ENCODE data around the gene PHYHD1.

The PHYHD1 gene

GRCh38 chr9:128917151-128917849, 3.5 kb upstream of the PHYHD1 start:
- no peaks in the 10 kb centered on the region for H3K9me3 ChIP-seq (replicated peaks; ENCODE audit: insufficient read depth, low read length)
- H3K9me2 ChIP-seq (replicated peaks; ENCODE audit: insufficient read depth, low read length), result no peaks in the 10 kb centered on the region
- H3K27ac ChIP-seq (ENCODE audit: low read length), result no peak overlapping the region
- no peaks in the 10 kb centered on the region for H3K36me3 ChIP-seq (replicated peaks; ENCODE audit: insufficient read depth, low read length)
- no peaks in the 10 kb centered on the region for H3K27me3 ChIP-seq (replicated peaks; ENCODE audit: insufficient read depth, low read length)
- H3K9ac ChIP-seq (ENCODE audit: low read length), result no peak overlapping the region
- H2AFZ ChIP-seq (ENCODE audit: low read length), result no peak overlapping the region
- DNase-seq, result no peak
- H3K4me1 ChIP-seq (ENCODE audit: low read length), result no peaks in the 10 kb centered on the region
- no peaks in the 10 kb centered on the region for H4K20me1 ChIP-seq (ENCODE audit: insufficient read depth, low read length)
- no peak for TF ChIP-seq EZH2phosphoT487 (IDR thresholded peaks at IDR 0.05; ENCODE audit: low read length)
- no peak for TF ChIP-seq EZH2 (optimal IDR thresholded peaks at IDR 0.05; ENCODE audit: low read depth, low read length)
- TF ChIP-seq, protein P1, sequence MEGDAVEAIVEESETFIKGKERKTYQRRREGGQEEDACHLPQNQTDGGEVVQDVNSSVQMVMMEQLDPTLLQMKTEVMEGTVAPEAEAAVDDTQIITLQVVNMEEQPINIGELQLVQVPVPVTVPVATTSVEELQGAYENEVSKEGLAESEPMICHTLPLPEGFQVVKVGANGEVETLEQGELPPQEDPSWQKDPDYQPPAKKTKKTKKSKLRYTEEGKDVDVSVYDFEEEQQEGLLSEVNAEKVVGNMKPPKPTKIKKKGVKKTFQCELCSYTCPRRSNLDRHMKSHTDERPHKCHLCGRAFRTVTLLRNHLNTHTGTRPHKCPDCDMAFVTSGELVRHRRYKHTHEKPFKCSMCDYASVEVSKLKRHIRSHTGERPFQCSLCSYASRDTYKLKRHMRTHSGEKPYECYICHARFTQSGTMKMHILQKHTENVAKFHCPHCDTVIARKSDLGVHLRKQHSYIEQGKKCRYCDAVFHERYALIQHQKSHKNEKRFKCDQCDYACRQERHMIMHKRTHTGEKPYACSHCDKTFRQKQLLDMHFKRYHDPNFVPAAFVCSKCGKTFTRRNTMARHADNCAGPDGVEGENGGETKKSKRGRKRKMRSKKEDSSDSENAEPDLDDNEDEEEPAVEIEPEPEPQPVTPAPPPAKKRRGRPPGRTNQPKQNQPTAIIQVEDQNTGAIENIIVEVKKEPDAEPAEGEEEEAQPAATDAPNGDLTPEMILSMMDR (IDR thresholded peaks at IDR 0.05; ENCODE audit: low read length), result no peak
- H3K79me2 ChIP-seq (ENCODE audit: low read length), result peaks cover 8% of the 10 kb centered on the region
- H3F3A ChIP-seq (ENCODE audit: insufficient read depth, low read length), result no peaks in the 10 kb centered on the region
- no peak overlapping the region for H3K4me2 ChIP-seq (ENCODE audit: low read depth, low read length)
- H3K4me3 ChIP-seq (ENCODE audit: low read length), result no peak overlapping the region

DNA sequence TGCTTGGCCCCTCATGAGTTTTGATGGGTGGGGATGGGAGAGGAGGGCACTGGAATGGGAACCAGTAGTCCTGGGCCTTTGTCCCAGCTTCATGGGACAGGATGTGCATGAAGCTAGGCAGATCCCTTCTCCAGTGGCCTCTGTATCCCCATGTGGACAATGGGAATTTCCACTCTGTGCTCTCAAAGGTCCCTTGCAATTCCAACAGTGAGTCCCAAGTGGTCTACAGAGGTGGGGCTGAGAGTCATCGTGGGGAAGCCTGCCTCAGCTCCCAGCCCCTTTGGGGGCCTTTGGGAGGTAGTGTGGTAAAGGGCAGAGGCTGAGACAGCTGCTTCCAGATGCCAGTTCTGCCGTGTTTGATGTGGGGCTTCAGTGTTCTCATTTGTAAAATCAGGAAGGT, 1.9 kb upstream of the PHYHD1 start:
- no peaks in the 10 kb centered on the region for H3F3A ChIP-seq (ENCODE audit: insufficient read depth, low read length)
- H3K4me3 ChIP-seq (ENCODE audit: low read length), result no peak overlapping the region
- no peak overlapping the region for H3K9ac ChIP-seq (ENCODE audit: low read length)
- no peak overlapping the region for H2AFZ ChIP-seq (ENCODE audit: low read length)
- no peaks in the 10 kb centered on the region for H4K20me1 ChIP-seq (ENCODE audit: insufficient read depth, low read length)
- no peak overlapping the region for H3K27ac ChIP-seq (ENCODE audit: low read length)
- no peaks in the 10 kb centered on the region for H3K79me2 ChIP-seq (ENCODE audit: low read length)
- DNase-seq, result no peak
- H3K9me3 ChIP-seq (replicated peaks; ENCODE audit: insufficient read depth, low read length), result no peaks in the 10 kb centered on the region
- no peaks in the 10 kb centered on the region for H3K9me2 ChIP-seq (replicated peaks; ENCODE audit: insufficient read depth, low read length)
- TF ChIP-seq, protein P1 (IDR thresholded peaks at IDR 0.05; ENCODE audit: low read length), result no peak
- TF ChIP-seq EZH2 (optimal IDR thresholded peaks at IDR 0.05; ENCODE audit: low read depth, low read length), result no peak
- TF ChIP-seq EZH2phosphoT487 (IDR thresholded peaks at IDR 0.05; ENCODE audit: low read length), result no peak
- H3K4me1 ChIP-seq (ENCODE audit: low read length), result no peaks in the 10 kb centered on the region
- no peak overlapping the region for H3K4me2 ChIP-seq (ENCODE audit: low read depth, low read length)
- no peaks in the 10 kb centered on the region for H3K36me3 ChIP-seq (replicated peaks; ENCODE audit: insufficient read depth, low read length)
- H3K27me3 ChIP-seq (replicated peaks; ENCODE audit: insufficient read depth, low read length), result no peaks in the 10 kb centered on the region

GRCh38 chr9:128919402-128920089, 1.2 kb upstream of the PHYHD1 start:
- Histone ChIP-seq H3K36me3 (replicated peaks; ENCODE audit: insufficient read depth, low read length) (no peaks in the 10 kb centered on the region), H3K4me3 (ENCODE audit: low read length) (no peak overlapping the region), H3K9ac (ENCODE audit: low read length) (no peak overlapping the region), H3K27ac (ENCODE audit: low read length) (no peak overlapping the region), H2AFZ (ENCODE audit: low read length) (no peak overlapping the region), H3K9me3 (replicated peaks; ENCODE audit: insufficient read depth, low read length) (no peaks in the 10 kb centered on the region), H3K4me2 (ENCODE audit: low read depth, low read length) (no peak overlapping the region), H3K4me1 (ENCODE audit: low read length) (no peaks in the 10 kb centered on the region), H3K9me2 (replicated peaks; ENCODE audit: insufficient read depth, low read length) (no peaks in the 10 kb centered on the region), H3K79me2 (ENCODE audit: low read length) (no peaks in the 10 kb centered on the region), H3F3A (ENCODE audit: insufficient read depth, low read length) (no peaks in the 10 kb centered on the region), H3K27me3 (replicated peaks; ENCODE audit: insufficient read depth, low read length) (no peaks in the 10 kb centered on the region), H4K20me1 (ENCODE audit: insufficient read depth, low read length) (no peaks in the 10 kb centered on the region)
- DNase-seq, result no peak
- TF ChIP-seq EZH2 (optimal IDR thresholded peaks at IDR 0.05; ENCODE audit: low read depth, low read length), result no peak
- TF ChIP-seq, protein P1 (IDR thresholded peaks at IDR 0.05; ENCODE audit: low read length), result no peak
- no peak for TF ChIP-seq EZH2phosphoT487 (IDR thresholded peaks at IDR 0.05; ENCODE audit: low read length)
